GM23338 (cell line): ENCODE data around the gene PARD3.

Experiments used
- CTCF ChIP-seq, 2 experiments: fragments of 200-600 bp in 1 of 2; sonication (generic) in 1 of 2; conservative IDR thresholded peaks; 2 replicates each; pipeline versions ENCODE4 v1.5.1 to v1.6.1; 2016 to 2017; ENCODE audit warnings: antibody characterized with exemption in 2 of 2, low read depth in 2 of 2, mild to moderate bottlenecking in 2 of 2, moderate library complexity in 1 of 2
- EZH2 ChIP-seq: fragments of 200-600 bp; sonication (generic); IDR thresholded peaks from one replicate; pipeline ENCODE4 v1.8.0; 2017; ENCODE audit warnings: antibody characterized with exemption, mild to moderate bottlenecking, low read depth; ENCODE audit not compliant: unreplicated experiment
- EZH2phosphoT487 ChIP-seq: fragments of 200-600 bp; sonication (generic); IDR thresholded peaks from one replicate; pipeline ENCODE4 v1.8.1; 2018; ENCODE audit warnings: antibody characterized with exemption; ENCODE audit not compliant: unreplicated experiment
- POLR2AphosphoS5 ChIP-seq: IDR thresholded peaks from 2 replicates; pipeline ENCODE4 v1.6.1; 2016; ENCODE audit warnings: antibody characterized with exemption, low read depth

GRCh38 chr10:34751272-34751671, 63.8 kb downstream of the PARD3 start:
- TF ChIP-seq CTCF (conservative IDR thresholded peaks at IDR 0.05; ENCODE audit: low read depth in 2 of 2): no peak
- no peak for TF ChIP-seq EZH2
- TF ChIP-seq EZH2phosphoT487: no peak
- TF ChIP-seq POLR2AphosphoS5: no peak
